HG03097 (cell line): Measurements from ENCODE around the gene SLC46A1.

Source experiments
- ATAC-seq: cut with Tn5 transposase; IDR thresholded peaks from one replicate; pipeline ENCODE4 v1.9.1; 2021; ENCODE audit not compliant: unreplicated experiment, low FRiP score

SLC46A1 gene

DNA sequence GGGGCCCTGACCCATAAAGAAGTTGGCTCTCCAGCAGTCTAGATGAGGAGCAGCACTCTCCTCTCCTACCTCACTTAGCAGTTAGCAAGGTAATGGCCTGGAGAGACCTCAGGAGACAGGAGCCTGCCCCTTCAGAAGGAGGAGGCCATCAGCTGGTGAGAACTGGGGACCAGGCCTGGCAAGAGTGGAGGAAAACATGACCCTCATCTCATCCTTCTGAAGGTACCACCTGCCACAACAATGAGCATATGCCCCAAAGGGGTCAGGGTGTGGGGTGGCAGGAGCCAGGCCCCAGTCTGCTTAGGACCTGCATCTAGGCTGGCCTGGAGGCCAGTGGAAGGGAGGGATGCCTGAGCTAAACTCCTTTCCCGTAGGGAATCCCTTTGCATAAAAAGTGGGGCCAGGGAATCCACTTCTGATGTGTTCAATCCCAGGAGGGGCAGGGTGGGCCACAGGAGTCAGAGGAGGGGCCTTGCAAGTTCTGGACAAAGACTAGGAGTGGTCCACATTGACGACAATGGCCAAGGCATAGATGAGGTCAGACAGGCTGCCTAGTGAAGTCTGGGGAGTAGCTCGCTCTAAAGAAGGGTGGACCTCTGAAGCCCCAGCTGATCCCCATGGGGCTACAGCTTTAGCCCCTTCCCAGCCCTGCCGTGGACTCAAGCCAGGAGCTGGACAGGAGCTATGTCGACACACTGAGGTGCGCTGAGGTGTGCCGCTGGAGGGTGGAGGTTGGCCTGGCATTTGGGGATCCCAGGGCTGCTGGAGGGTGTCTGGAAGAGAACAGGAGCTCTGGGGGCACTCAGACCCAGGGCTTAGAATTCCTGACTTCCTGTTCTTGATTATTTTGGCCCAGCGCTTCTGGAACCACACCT lies 42.0 kb downstream of the SLC46A1 start:
- ATAC-seq: no peak

DNA sequence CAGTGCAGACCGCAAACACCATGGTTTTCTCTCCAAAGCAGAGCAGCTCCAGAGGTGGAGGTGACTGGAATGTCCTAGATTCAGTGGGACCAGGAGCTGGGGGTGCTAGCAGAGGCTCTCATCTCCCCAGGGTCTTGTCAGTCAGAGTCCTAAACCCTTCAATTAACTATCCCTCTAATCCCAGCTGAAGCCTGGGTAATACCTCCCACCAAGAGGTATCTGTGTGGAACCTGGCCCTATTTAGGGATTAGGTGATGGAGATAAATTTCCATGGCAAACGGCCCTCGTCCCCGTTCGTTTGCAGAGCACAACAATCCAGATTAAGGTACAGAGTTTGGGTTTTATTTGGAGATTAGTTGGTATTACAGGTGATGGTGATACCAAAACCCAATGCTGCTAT lies 42.8 kb downstream of the SLC46A1 start:
- ATAC-seq: no peak

DNA sequence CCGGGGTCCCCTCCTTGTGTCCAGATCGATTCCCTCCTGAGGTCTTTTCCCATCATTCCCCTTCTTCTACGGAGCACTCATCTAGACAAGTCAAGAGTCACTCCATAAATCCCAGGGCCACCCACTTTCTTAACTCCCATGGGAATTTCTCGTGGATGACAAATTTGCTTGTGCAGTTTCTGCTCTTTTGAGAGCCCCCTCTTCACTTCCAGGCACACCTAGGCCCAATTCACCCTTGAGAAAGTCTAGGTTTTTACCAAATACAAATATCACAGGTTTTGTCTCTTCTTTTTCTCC lies 48.2 kb downstream of the SLC46A1 start:
- no peak for ATAC-seq

DNA sequence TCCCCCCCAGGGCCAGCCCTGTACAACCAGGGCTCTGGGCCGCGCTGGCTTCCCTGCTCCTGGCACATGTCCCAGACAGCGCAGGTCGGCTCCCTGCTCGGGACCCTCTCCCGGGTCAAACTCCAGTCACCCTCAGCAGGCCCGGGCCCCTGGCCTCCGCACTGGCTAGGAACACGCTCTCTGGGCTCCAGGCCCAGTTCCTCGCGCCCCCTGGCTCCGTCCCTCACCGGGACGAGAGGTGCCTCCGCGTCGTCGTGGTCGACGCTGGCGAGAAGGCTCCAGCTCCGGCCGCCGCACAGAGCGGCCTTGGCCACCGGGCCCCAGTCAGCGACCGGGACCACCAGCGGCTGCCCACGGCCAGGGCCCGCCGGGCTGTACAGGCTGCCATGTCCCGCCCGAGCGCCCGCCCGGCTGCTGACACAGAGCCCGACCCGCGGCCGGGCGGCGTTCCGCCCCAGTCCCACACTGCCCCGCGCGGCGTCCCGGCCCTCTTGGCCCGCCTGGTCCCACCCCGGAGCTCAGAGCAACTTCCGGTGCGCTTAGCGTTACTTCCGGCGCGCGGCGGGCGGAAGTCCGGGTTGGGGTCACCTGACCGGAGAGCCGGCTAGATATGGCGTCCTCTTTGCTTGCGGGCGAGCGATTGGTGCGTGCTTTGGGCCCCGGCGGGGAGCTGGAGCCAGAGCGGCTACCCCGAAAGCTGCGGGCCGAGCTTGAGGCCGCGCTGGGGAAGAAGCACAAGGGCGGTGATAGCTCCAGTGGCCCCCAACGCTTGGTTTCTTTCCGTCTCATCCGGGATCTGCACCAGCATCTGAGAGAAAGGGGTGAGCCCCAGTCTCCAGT lies 48.7 kb downstream of the SLC46A1 start, which contains the start of gene POLDIP2:
Gene POLDIP2, minus strand, starts transcription at position 467 of the 840 bp plus-strand sequence. Its CDS starts 79 bp downstream, at position 388.
- ATAC-seq: peak; percentile 93

DNA sequence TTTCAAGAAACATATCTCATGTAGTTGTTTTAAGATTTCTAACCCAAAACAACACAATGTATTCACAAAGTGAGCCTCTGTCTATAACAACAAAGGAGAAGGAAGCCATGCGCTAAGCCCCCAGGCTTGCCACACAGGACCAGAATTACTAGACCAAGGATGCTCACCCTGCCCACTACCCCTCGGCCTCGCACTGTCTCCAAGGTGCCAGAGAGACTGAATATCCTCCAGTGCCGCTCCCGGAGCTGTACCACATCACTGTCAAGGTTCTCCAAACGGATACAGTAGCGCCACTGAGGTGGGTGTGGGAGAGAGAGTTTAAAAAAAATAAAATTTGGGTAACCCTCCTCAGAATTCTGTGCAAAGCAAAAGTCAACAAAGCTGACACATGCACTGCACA lies 55.7 kb downstream of the SLC46A1 start:
- ATAC-seq: no peak

DNA sequence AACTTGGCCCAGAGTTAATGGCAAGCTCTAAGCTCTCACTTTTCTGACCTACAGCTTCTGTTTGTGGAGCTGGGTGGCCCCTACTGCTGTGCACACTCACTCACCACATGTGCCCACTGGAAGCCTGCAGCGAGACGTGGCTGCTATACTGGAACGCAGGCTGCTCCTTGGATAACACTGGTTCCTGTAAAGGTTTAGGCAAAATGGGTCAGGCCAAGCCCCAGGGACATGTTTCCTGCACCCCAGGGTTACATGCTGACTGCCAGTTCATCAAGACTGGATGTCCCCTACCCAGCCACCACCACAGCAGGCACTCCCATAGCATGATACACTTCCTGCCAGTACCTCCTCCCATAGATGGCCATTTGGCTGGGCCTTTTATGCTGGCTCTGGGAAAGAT lies 57.0 kb downstream of the SLC46A1 start:
- ATAC-seq: no peak

DNA sequence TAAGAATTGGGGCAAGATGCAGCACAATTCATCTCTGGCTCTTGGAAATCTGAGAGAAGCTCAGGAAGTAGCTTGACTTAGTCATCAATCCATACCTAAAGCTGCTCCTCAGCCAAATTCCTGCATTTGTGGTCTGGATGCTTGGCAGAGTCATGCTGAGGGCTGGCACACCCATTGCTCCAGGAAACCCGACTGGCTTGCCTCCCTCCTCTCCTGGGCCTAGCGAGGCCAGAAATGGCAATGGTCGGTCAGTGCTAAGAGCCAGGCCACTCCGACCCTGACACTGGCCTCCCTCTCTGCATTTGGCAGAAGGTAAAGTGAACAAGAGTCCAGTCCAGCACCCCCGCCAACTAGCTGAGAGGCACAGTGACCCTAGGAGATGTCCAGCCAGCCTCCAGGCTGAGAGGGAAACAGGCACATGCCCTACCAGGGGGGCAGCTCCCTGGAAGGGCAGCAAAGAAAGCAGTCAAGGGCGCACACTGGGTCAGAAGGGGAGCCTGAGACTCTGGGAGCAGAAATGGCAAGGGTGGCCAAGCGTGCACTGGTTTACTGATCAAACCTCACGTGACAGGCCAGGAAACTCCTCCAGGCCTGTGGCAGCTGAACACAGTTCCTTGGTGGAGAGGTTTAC lies 58.6 kb downstream of the SLC46A1 start:
- no peak for ATAC-seq

DNA sequence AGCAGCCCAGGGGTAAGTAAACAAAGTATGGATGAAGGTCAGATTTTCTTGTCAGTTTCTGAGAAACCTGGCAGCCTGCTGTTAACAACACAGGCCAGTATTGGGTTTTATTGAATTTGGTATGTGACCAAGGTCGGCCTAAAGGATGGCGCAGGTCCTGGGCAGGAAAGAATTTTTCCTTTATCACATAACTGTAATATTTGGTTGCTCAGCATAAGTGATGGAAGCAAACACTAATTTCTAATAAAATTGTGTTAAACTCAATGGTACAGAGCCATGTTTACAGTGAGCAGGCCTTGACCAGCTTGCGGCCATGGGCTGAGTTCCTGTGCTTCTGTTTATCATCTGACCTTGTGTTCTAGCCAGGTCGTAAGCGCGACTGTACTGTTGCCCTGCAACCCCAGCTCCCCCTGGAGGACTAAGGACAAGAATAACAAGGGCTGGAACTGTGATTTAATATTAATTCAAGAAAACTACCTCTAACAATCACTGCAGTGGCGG lies 59.2 kb downstream of the SLC46A1 start:
- ATAC-seq: no peak

DNA sequence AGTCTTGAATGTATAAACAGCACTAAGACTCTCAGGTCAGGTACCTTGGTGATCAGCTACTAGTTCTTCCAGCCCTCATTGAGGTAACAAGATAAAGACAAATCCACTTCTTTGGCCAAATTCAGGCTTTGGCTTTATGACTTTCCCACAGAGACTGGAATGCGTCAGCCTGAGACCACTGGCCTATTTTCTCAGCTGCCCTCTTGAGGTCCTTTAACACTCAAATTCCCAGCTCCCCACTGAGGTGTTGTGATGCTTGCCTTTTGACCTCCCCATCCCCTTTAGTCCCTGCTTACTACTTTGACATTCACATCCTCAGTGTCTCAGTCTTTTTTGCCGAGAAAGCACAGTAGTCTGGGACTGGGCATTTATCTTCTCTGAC lies 59.8 kb downstream of the SLC46A1 start:
- ATAC-seq: no peak

DNA sequence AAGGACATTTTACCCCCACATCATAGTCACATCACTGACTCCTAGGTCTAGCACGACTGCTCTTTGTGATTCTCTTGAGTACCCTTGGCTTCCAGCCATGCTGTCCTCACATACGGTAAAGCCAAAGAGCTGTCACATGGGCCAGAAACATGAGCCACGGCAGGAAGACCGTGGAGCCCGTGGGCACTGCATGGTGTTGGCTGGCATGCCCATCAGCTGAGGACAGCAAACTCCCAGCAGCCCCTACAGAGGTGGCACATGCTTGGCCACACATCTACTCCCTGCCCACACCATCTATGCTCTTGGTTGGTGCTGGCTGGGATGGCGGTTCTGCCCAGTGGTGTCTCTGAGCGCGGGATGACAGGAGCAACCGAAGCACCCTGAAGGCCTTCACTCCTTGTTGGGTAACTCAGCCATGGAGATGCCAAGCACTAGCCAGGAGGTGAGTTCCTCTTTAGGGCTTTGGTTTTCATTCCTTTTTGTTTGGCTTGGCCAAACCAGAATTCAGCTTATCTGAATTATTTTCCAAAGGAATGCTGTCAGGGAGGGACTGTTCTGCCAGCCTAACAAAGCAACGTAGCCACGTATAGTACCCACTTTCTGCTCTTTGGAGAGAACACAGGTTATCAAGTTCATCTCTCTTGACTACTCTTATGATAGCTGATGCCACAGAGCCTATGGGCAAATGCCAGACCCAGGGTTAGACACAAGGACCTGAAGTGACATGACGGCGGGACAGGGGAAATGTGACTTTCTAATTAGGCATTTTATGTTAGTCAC lies 60.4 kb downstream of the SLC46A1 start:
- ATAC-seq: no peak
